Esophagus squamous epithelium (tissue), 4 donors: ENCODE measurements around the gene CTNND2.
"Not testable (repeated sequence)": the region's sequence is repeated elsewhere in the genome, so short reads cannot be mapped to it uniquely, and the experiment has no call there.

Experiments
- POLR2A ChIP-seq, 4 donors: fragments of 450-650 bp; IDR thresholded peaks; one replicate each; pipeline ENCODE4 v1.6.1; 2017; ENCODE audit warnings: antibody characterized with exemption in 4 of 4, mild to moderate bottlenecking in 4 of 4, moderate library complexity in 3 of 4
- TF ChIP-seq, protein P1 (sequence below), 6 experiments: fragments of 450-650 bp in 4 of 6; fragments of 200-600 bp in 2 of 6; sonication (generic) in 2 of 6; IDR thresholded peaks; one replicate each; pipeline ENCODE4 v1.5.1; 2016 to 2019; ENCODE audit warnings: antibody characterized with exemption in 6 of 6, mild to moderate bottlenecking in 4 of 6, moderate library complexity in 4 of 6

DNA sequence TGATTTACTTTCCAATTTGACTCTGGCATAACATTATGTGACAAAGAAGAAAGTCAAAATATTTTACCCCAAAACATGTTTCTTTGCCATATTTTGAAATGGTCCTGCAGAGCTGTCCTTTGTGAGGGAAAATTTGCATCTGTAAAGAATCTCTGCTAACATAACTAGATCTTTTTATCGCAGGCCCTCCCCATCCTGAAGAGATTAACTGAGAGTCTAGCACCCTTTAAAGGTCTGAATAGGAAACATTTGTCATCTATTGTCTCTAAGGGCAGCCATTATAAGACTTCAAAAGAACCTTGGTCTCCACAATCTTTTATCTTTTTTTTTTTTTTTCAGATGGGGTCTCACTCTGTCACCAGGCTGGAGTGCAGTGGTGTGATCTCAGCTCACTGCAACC lies 838.5 kb downstream of the CTNND2 start:
- TF ChIP-seq, protein P1, sequence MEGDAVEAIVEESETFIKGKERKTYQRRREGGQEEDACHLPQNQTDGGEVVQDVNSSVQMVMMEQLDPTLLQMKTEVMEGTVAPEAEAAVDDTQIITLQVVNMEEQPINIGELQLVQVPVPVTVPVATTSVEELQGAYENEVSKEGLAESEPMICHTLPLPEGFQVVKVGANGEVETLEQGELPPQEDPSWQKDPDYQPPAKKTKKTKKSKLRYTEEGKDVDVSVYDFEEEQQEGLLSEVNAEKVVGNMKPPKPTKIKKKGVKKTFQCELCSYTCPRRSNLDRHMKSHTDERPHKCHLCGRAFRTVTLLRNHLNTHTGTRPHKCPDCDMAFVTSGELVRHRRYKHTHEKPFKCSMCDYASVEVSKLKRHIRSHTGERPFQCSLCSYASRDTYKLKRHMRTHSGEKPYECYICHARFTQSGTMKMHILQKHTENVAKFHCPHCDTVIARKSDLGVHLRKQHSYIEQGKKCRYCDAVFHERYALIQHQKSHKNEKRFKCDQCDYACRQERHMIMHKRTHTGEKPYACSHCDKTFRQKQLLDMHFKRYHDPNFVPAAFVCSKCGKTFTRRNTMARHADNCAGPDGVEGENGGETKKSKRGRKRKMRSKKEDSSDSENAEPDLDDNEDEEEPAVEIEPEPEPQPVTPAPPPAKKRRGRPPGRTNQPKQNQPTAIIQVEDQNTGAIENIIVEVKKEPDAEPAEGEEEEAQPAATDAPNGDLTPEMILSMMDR (IDR thresholded peaks at IDR 0.05): not testable (repeated sequence)
- not testable (repeated sequence) for TF ChIP-seq POLR2A (IDR thresholded peaks at IDR 0.05)
